Measurements from ENCODE around the gene PLAC1.

DNA sequence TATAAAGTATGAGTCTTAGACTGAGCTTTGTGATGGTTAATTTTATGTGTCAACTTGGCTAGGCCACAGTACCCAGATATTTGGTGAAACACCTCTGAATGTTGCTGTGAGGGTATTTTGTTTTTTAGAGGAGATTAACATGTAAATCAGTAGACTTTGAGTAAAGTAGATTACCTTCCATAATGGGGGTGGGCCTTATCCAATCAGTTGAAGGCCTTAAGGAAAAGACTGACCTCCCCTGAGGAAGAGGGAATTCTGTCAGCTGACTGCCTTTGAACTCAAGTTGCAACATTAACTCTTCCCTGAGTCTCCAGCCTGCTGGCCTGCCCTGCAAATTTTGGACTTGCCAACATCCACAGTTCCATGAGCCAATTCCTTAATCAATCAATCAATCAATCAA, 66.0 kb downstream of the PLAC1 start:
- TF ChIP-seq, protein P1, sequence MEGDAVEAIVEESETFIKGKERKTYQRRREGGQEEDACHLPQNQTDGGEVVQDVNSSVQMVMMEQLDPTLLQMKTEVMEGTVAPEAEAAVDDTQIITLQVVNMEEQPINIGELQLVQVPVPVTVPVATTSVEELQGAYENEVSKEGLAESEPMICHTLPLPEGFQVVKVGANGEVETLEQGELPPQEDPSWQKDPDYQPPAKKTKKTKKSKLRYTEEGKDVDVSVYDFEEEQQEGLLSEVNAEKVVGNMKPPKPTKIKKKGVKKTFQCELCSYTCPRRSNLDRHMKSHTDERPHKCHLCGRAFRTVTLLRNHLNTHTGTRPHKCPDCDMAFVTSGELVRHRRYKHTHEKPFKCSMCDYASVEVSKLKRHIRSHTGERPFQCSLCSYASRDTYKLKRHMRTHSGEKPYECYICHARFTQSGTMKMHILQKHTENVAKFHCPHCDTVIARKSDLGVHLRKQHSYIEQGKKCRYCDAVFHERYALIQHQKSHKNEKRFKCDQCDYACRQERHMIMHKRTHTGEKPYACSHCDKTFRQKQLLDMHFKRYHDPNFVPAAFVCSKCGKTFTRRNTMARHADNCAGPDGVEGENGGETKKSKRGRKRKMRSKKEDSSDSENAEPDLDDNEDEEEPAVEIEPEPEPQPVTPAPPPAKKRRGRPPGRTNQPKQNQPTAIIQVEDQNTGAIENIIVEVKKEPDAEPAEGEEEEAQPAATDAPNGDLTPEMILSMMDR (IDR thresholded peaks at IDR 0.05), result no peak
- TF ChIP-seq POLR2A (IDR thresholded peaks at IDR 0.05), result no peak

Data from uterus (tissue), 2 donors.